GM06990 (cell line): ENCODE results near the gene ATL3.

ENCODE experiments used
- DNase-seq: peaks from one replicate; pipeline ENCODE4 v3.0.0-alpha.2; 2011; ENCODE audit not compliant: insufficient read length; ENCODE audit errors: extremely low read depth
- H3K27me3 ChIP-seq: replicated peaks from 2 replicates; pipeline ENCODE4 v1.6.0; 2011; ENCODE audit warnings: low read length; ENCODE audit not compliant: control insufficient read depth, insufficient read depth
- H3K36me3 ChIP-seq: 2 replicates; pipeline ENCODE4 v1.5.1; 2011; ENCODE audit warnings: low read length; ENCODE audit not compliant: control insufficient read depth, insufficient read depth
- H3K4me3 ChIP-seq: replicated peaks from 2 replicates; pipeline ENCODE4 v1.5.1; 2011; ENCODE audit warnings: low read depth, mild to moderate bottlenecking, control low read depth, low read length
- TF ChIP-seq, protein P1 (sequence below): IDR thresholded peaks from 2 replicates; pipeline ENCODE4 v1.5.1; 2011; ENCODE audit warnings: low read length, control low read depth, mild to moderate bottlenecking, inconsistent platforms; ENCODE audit not compliant: insufficient read depth, poor library complexity, severe bottlenecking

Gene ATL3

DNA sequence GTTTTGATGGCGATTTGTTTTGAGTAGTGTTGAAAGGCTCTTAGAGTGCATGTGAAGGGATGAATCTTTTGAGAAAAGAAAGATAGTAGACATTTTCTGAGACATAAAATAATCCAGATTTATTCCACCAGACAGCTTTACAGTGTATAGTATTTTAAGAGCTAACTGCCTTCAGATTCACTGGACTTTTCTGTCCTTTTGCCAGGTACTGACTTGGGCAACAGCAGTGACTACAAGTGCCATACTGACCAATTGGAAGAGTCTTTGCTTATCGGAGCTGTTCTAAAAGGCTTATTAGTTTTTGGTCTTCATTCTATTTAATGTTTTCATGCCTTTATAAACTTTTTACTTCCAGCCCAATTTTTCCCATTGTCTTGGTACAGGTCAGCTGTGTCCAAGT lies 42.6 kb upstream of the ATL3 start:
- Histone ChIP-seq H3K4me3 (no peak overlapping the region), H3K36me3 (no peaks in the 10 kb centered on the region), H3K27me3 (no peaks in the 10 kb centered on the region)
- TF ChIP-seq, protein P1, sequence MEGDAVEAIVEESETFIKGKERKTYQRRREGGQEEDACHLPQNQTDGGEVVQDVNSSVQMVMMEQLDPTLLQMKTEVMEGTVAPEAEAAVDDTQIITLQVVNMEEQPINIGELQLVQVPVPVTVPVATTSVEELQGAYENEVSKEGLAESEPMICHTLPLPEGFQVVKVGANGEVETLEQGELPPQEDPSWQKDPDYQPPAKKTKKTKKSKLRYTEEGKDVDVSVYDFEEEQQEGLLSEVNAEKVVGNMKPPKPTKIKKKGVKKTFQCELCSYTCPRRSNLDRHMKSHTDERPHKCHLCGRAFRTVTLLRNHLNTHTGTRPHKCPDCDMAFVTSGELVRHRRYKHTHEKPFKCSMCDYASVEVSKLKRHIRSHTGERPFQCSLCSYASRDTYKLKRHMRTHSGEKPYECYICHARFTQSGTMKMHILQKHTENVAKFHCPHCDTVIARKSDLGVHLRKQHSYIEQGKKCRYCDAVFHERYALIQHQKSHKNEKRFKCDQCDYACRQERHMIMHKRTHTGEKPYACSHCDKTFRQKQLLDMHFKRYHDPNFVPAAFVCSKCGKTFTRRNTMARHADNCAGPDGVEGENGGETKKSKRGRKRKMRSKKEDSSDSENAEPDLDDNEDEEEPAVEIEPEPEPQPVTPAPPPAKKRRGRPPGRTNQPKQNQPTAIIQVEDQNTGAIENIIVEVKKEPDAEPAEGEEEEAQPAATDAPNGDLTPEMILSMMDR = no peak
- DNase-seq = no peak

DNA sequence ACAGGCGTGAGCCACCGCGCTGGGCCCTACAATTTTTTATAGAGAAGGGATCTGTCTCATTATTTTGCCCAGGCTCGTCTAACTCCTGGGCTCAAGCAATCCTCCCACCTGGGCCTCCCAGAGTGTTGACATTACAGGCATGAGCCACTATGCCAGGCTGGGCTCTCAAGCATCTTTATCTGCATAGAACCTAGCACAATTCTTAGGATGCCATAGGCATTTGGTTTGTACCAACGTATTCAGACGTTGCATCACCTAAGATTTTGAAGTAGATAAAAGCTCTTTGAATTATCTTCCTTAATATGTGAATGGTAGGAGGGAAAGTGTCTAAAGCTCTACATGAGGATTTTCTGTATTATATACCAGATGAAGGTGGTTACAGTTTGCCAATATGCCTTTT lies 40.7 kb upstream of the ATL3 start:
- H3K36me3 ChIP-seq = no peaks in the 10 kb centered on the region
- no peak overlapping the region for H3K4me3 ChIP-seq
- TF ChIP-seq, protein P1 = no peak
- H3K27me3 ChIP-seq = no peaks in the 10 kb centered on the region
- no peak for DNase-seq

GRCh38 chr11:63710476-63711217 lies 39.5 kb upstream of the ATL3 start:
- Histone ChIP-seq H3K4me3 (no peak overlapping the region), H3K36me3 (no peaks in the 10 kb centered on the region), H3K27me3 (no peaks in the 10 kb centered on the region)
- TF ChIP-seq, protein P1 = no peak
- no peak for DNase-seq

GRCh38 chr11:63709336-63709884 lies 38.2 kb upstream of the ATL3 start:
- DNase-seq = no peak
- H3K36me3 ChIP-seq = no peaks in the 10 kb centered on the region
- TF ChIP-seq, protein P1 = no peak
- H3K27me3 ChIP-seq = no peaks in the 10 kb centered on the region
- H3K4me3 ChIP-seq = no peak overlapping the region

GRCh38 chr11:63708764-63709163 lies 37.6 kb upstream of the ATL3 start:
- DNase-seq = no peak
- TF ChIP-seq, protein P1 = no peak
- no peaks in the 10 kb centered on the region for H3K27me3 ChIP-seq
- H3K36me3 ChIP-seq = no peaks in the 10 kb centered on the region
- no peak overlapping the region for H3K4me3 ChIP-seq
